Measurements from ENCODE around the gene ADAMTS17. TPM values are rescaled to one million over a fixed set of nuclear protein-coding genes. Genes with fewer than 3 reads are reported as not detected.
"Not testable (repeated sequence)": the region's sequence is repeated elsewhere in the genome, so short reads cannot be mapped to it uniquely, and the experiment has no call there.

The ADAMTS17 gene
- total RNA-seq, 1 experiment from 2014 or later: 4.2 TPM

DNA sequence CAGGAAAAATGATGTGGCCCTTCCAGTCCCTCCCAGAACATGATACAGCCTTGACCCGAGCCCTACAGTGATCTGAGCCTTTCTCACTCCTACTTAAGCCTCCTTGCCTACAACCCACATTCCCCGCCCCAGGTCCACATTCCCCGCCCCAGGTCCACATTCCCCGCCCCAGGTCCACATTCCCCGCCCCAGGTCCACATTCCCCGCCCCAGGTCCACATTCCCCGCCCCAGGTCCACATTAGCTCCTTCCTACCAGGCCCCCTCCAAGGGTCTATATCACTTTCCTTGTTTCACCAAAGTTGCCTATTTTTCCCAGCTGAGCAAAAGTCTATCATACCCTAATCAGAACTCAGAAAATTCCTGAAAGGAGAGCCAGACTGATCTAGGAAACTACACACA is 2.3 kb downstream of the ADAMTS17 start:
- H3K4me2 ChIP-seq (ENCODE audit: low read length); POLR2A ChIA-PET; H3K27ac ChIP-seq (ENCODE audit: low read depth, low read length); DNase-seq (ENCODE audit: low read depth, low spot score); H3K4me3 ChIP-seq (replicated peaks in 1 of 2; ENCODE audit: low read depth in 1 of 2, low read length in 2 of 2); H2AFZ ChIP-seq (ENCODE audit: low read depth, low read length, poor library complexity, severe bottlenecking); BruUV-seq (replicated peaks); H3K9ac ChIP-seq (ENCODE audit: low read length); H3K9me2 ChIP-seq (ENCODE audit: insufficient read depth); H3K36me3 ChIP-seq (ENCODE audit: control insufficient read depth in 1 of 2, insufficient read depth in 2 of 2, low read length in 2 of 2); H3K79me2 ChIP-seq (ENCODE audit: insufficient read depth, low read length); H3K9me3 ChIP-seq (ENCODE audit: control insufficient read depth in 1 of 2, insufficient read depth in 1 of 2, low read depth in 1 of 2, low read length in 2 of 2); ATAC-seq; H3K27me3 ChIP-seq (ENCODE audit: insufficient read depth, low read length); H4K20me1 ChIP-seq (ENCODE audit: insufficient read depth): not testable (repeated sequence)
- CTCF ChIA-PET: interaction anchor here (0.7 to 3.0 kb wide), 5 partner anchors 11 to 411 kb away, joined by 3 to 39 read pairs (median 4); no protein-coding TSS in a partner anchor
- intact Hi-C loops (cut with micrococcal nuclease): loop anchor here (1.0 to 5.0 kb wide), 4 partner anchors 297 to 1067 kb away; no protein-coding TSS in a partner anchor
- RAD21 ChIA-PET (ENCODE audit: low non-redundant PET in 1 of 2, low total read pairs in 2 of 2, uncharacterized antibody in 2 of 2, unreplicated experiment in 2 of 2): interaction anchor here in 1 of 2 experiments (0.8 kb wide), 1 partner anchor 411 kb away, joined by 3 read pairs; no protein-coding TSS in a partner anchor
- peaks cover 3 to 13% of the 10 kb centered on the region in 2 experiments; a peak in 2 of 4 replicates for H3K4me1 ChIP-seq (ENCODE audit: control insufficient read depth in 1 of 2, insufficient read depth in 2 of 2, low read length in 2 of 2)

DNA sequence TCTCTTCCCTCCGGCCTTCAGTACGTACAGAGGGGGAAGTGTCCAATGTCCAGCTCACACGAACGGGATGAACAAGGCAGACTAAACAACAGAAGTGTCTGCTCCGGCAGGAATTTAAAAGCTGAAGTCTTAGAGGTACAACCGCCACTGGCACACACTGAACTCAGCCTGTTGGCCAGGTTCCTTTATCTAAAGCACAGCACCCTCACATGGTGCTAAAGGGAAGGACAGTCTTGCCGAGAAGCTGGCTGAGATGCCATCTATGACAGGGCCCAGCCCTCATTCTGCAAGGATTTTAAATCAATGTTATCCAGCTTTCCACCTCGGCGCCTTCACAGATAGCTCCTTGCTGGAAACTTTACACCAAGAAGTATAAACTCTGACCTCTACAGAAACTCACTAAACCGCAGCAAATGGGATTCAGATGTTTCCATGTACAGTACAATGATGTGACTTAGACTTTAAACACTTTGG is 2.8 kb downstream of the ADAMTS17 start:
- intact Hi-C loops (cut with micrococcal nuclease): loop anchor here (1.0 to 5.0 kb wide), 4 partner anchors 297 to 1067 kb away; no protein-coding TSS in a partner anchor
- H3K9me3 ChIP-seq (ENCODE audit: control insufficient read depth in 1 of 2, insufficient read depth in 1 of 2, low read depth in 1 of 2, low read length in 2 of 2): no peaks in the 10 kb centered on the region
- H3K4me3 ChIP-seq (replicated peaks in 1 of 2; ENCODE audit: low read depth in 1 of 2, low read length in 2 of 2): no peak overlapping the region
- H4K20me1 ChIP-seq (ENCODE audit: insufficient read depth): no peaks in the 10 kb centered on the region
- H3K4me2 ChIP-seq (ENCODE audit: low read length): no peak overlapping the region
- no peaks in the 10 kb centered on the region for H3K9me2 ChIP-seq (ENCODE audit: insufficient read depth)
- ChIA-PET CTCF (interaction anchor here (0.7 to 3.0 kb wide), 5 partner anchors 11 to 410 kb away, joined by 3 to 39 read pairs (median 4); no protein-coding TSS in a partner anchor), RAD21 (ENCODE audit: low non-redundant PET in 1 of 2, low total read pairs in 2 of 2, uncharacterized antibody in 2 of 2, unreplicated experiment in 2 of 2) (interaction anchor here in 1 of 2 experiments (0.8 kb wide), 1 partner anchor 410 kb away, joined by 3 read pairs; no protein-coding TSS in a partner anchor), POLR2A (no interaction called here)
- no peaks in the 10 kb centered on the region for H3K36me3 ChIP-seq (ENCODE audit: control insufficient read depth in 1 of 2, insufficient read depth in 2 of 2, low read length in 2 of 2)
- TF ChIP-seq, protein P1, sequence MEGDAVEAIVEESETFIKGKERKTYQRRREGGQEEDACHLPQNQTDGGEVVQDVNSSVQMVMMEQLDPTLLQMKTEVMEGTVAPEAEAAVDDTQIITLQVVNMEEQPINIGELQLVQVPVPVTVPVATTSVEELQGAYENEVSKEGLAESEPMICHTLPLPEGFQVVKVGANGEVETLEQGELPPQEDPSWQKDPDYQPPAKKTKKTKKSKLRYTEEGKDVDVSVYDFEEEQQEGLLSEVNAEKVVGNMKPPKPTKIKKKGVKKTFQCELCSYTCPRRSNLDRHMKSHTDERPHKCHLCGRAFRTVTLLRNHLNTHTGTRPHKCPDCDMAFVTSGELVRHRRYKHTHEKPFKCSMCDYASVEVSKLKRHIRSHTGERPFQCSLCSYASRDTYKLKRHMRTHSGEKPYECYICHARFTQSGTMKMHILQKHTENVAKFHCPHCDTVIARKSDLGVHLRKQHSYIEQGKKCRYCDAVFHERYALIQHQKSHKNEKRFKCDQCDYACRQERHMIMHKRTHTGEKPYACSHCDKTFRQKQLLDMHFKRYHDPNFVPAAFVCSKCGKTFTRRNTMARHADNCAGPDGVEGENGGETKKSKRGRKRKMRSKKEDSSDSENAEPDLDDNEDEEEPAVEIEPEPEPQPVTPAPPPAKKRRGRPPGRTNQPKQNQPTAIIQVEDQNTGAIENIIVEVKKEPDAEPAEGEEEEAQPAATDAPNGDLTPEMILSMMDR (IDR thresholded peaks at IDR 0.05 in 2 of 3, conservative IDR thresholded peaks at IDR 0.05 in 1 of 3; ENCODE audit: borderline replicate concordance in 1 of 3, insufficient read depth in 1 of 3, low read depth in 2 of 3, low read length in 2 of 3): peak; percentile 66 to 73 (median 72)
- TF ChIP-seq CBX3 (IDR thresholded peaks at IDR 0.05; ENCODE audit: low read depth) (no peak), YY1 (IDR thresholded peaks at IDR 0.05; ENCODE audit: extremely low read depth, insufficient replicate concordance, low read depth, low read length) (no peak), TCF7L2 (IDR thresholded peaks at IDR 0.05; ENCODE audit: borderline replicate concordance, extremely low read depth, insufficient read depth, insufficient read length) (no peak), RAD21 (IDR thresholded peaks at IDR 0.05; ENCODE audit: low read depth) (peak; percentile 84), EZH2phosphoT487 (IDR thresholded peaks at IDR 0.05; ENCODE audit: borderline replicate concordance) (no peak), SIN3A (IDR thresholded peaks at IDR 0.05; ENCODE audit: low read depth) (no peak), ZBTB33 (IDR thresholded peaks at IDR 0.05; ENCODE audit: extremely low read depth, insufficient replicate concordance, low read length) (no peak), FOSL1 (IDR thresholded peaks at IDR 0.05; ENCODE audit: low read depth) (no peak), SP1 (IDR thresholded peaks at IDR 0.05; ENCODE audit: low read depth) (no peak), MAX (IDR thresholded peaks at IDR 0.05) (no peak), EZH2 (IDR thresholded peaks at IDR 0.05) (no peak), ZNF274 (IDR thresholded peaks at IDR 0.05; ENCODE audit: low read depth, low read length) (no peak), EGR1 (IDR thresholded peaks at IDR 0.05; ENCODE audit: low read depth) (no peak)
- H3K27me3 ChIP-seq (ENCODE audit: insufficient read depth, low read length): no peaks in the 10 kb centered on the region
- ATAC-seq (peak; percentile 35), DNase-seq (ENCODE audit: low read depth, low spot score) (peak; percentile 37)
- no peak overlapping the region for H2AFZ ChIP-seq (ENCODE audit: low read depth, low read length, poor library complexity, severe bottlenecking)
- H3K27ac ChIP-seq (ENCODE audit: low read depth, low read length): no peak overlapping the region
- BruUV-seq (replicated peaks): TSS peak; percentile 68
- peaks cover 3 to 13% of the 10 kb centered on the region in 2 experiments; a peak in 2 of 4 replicates for H3K4me1 ChIP-seq (ENCODE audit: control insufficient read depth in 1 of 2, insufficient read depth in 2 of 2, low read length in 2 of 2)
- no peaks in the 10 kb centered on the region for H3K79me2 ChIP-seq (ENCODE audit: insufficient read depth, low read length)
- H3K9ac ChIP-seq (ENCODE audit: low read length): no peak overlapping the region

Measured in HCT116 (cell line).